ENCODE data around the gene NALCN. TPM values are rescaled to one million over a fixed set of nuclear protein-coding genes. Genes with fewer than 3 reads are reported as not detected.

Gene NALCN
- total and polyA plus RNA-seq, 2 donors (not counting 1 experiment from before 2014, with no cell fraction given): not detected

DNA sequence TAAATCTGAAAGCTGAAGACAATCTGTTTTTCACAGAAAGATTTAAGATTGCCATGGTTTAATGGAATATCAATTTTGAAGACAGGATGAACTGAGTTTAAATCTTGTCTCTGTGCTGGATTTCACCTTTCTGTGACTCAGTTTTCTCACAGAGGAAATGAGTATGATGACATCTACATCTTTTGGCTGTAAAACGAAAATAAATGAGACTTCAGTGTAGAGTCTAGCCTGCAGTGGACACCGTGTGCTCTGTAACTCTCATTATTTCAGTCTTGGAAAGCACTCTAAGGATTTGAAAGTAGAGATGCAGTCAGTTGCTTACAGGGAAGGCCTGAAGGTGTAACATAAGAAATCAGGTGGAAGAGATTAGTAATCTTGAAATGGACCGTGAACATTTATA lies 150.4 kb downstream of the NALCN start:
- intact Hi-C loops (cut with micrococcal nuclease): no loop called here
- no peak overlapping the region for H2AFZ ChIP-seq (ENCODE audit: insufficient read depth, low read depth, low read length, poor library complexity, severe bottlenecking)
- H3K4me3 Mint-ChIP-seq: no peak overlapping the region
- no peak overlapping the region for H3K4me2 ChIP-seq (replicated peaks; ENCODE audit: low read depth, low read length, poor library complexity, severe bottlenecking)
- no peak overlapping the region for H3K9ac ChIP-seq (ENCODE audit: low read length)
- TF ChIP-seq EZH2 (IDR thresholded peaks at IDR 0.05; ENCODE audit: borderline replicate concordance, insufficient read depth, low read depth, low read length, poor library complexity, severe bottlenecking): no peak
- TF ChIP-seq, protein P1, sequence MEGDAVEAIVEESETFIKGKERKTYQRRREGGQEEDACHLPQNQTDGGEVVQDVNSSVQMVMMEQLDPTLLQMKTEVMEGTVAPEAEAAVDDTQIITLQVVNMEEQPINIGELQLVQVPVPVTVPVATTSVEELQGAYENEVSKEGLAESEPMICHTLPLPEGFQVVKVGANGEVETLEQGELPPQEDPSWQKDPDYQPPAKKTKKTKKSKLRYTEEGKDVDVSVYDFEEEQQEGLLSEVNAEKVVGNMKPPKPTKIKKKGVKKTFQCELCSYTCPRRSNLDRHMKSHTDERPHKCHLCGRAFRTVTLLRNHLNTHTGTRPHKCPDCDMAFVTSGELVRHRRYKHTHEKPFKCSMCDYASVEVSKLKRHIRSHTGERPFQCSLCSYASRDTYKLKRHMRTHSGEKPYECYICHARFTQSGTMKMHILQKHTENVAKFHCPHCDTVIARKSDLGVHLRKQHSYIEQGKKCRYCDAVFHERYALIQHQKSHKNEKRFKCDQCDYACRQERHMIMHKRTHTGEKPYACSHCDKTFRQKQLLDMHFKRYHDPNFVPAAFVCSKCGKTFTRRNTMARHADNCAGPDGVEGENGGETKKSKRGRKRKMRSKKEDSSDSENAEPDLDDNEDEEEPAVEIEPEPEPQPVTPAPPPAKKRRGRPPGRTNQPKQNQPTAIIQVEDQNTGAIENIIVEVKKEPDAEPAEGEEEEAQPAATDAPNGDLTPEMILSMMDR (IDR thresholded peaks at IDR 0.05): no peak
- CTCF ChIA-PET: no interaction called here
- no peaks in the 10 kb centered on the region for H4K20me1 ChIP-seq (ENCODE audit: control insufficient read depth, insufficient read depth, low read length, poor library complexity, severe bottlenecking)
- no peaks in the 10 kb centered on the region for H3K9me3 Mint-ChIP-seq (ENCODE audit: insufficient read depth)
- H3K4me1 Mint-ChIP-seq: no peaks in the 10 kb centered on the region
- H3K27me3 ChIP-seq (replicated peaks in 1 of 4; ENCODE audit: control extremely low read depth in 1 of 4, control insufficient read depth in 3 of 4, insufficient read depth in 4 of 4, low read length in 3 of 4): no peaks in the 10 kb centered on the region
- H3K9me3 ChIP-seq (ENCODE audit: control extremely low read depth in 1 of 3, control insufficient read depth in 2 of 3, insufficient read depth in 1 of 3, low read length in 2 of 3): no peaks in the 10 kb centered on the region
- POLR2A ChIA-PET: no interaction called here
- no peaks in the 10 kb centered on the region for H3K79me2 ChIP-seq (ENCODE audit: control insufficient read depth, insufficient read depth, low read length)
- H3K27me3 Mint-ChIP-seq: no peaks in the 10 kb centered on the region
- DNase-seq (no peak), ATAC-seq (ENCODE audit: low read depth) (no peak)
- no peaks in the 10 kb centered on the region for H3K4me1 ChIP-seq (ENCODE audit: control insufficient read depth in 2 of 2, insufficient read depth in 2 of 2, low read length in 2 of 2)
- 71% methylated on average over 2 of the region's 3 CpGs for WGBS (ENCODE audit: insufficient coverage)
- no peak overlapping the region for H3K4me3 ChIP-seq (ENCODE audit: control extremely low read depth in 1 of 5, extremely low read depth in 1 of 5, insufficient read depth in 1 of 5, low read depth in 2 of 5, low read length in 4 of 5)
- no peak overlapping the region for H3K27ac ChIP-seq (ENCODE audit: low read length in 2 of 2)
- H3K27ac Mint-ChIP-seq: no peak overlapping the region
- H3K36me3 ChIP-seq (replicated peaks in 1 of 2; ENCODE audit: control extremely low read depth in 1 of 2, control insufficient read depth in 1 of 2, extremely low read depth in 1 of 2, insufficient read depth in 2 of 2, low read length in 1 of 2): no peaks in the 10 kb centered on the region

DNA sequence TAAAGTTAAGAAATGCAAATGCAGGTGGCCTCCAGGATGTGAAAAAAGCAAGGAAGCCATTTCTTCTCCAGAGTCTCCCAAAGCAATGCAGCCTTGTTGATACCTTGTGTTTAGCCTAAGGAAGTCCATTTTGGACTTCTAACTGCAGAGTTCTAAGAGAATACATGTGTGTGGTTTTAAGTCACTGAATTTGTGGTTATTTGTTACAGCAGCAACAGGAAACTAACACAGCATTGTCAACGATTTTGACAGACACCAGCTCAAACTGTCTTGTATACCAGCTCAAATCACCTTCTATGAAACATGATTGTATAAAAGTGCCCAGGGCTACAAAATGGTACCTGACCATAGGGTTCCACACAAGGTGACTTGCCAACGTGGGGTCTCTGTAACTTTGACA lies 151.4 kb downstream of the NALCN start:
- Mint-ChIP-seq H3K27ac (no peak overlapping the region), H3K9me3 (ENCODE audit: insufficient read depth) (no peaks in the 10 kb centered on the region), H3K4me1 (no peaks in the 10 kb centered on the region), H3K4me3 (no peak overlapping the region), H3K27me3 (no peaks in the 10 kb centered on the region)
- Histone ChIP-seq H3K27ac (ENCODE audit: low read length in 2 of 2) (no peak overlapping the region), H3K9ac (ENCODE audit: low read length) (no peak overlapping the region), H3K4me3 (ENCODE audit: control extremely low read depth in 1 of 5, extremely low read depth in 1 of 5, insufficient read depth in 1 of 5, low read depth in 2 of 5, low read length in 4 of 5) (no peak overlapping the region), H3K79me2 (ENCODE audit: control insufficient read depth, insufficient read depth, low read length) (no peaks in the 10 kb centered on the region), H3K27me3 (replicated peaks in 1 of 4; ENCODE audit: control extremely low read depth in 1 of 4, control insufficient read depth in 3 of 4, insufficient read depth in 4 of 4, low read length in 3 of 4) (no peaks in the 10 kb centered on the region), H3K4me2 (replicated peaks; ENCODE audit: low read depth, low read length, poor library complexity, severe bottlenecking) (no peak overlapping the region), H2AFZ (ENCODE audit: insufficient read depth, low read depth, low read length, poor library complexity, severe bottlenecking) (no peak overlapping the region), H3K36me3 (replicated peaks in 1 of 2; ENCODE audit: control extremely low read depth in 1 of 2, control insufficient read depth in 1 of 2, extremely low read depth in 1 of 2, insufficient read depth in 2 of 2, low read length in 1 of 2) (no peaks in the 10 kb centered on the region), H4K20me1 (ENCODE audit: control insufficient read depth, insufficient read depth, low read length, poor library complexity, severe bottlenecking) (no peaks in the 10 kb centered on the region), H3K9me3 (ENCODE audit: control extremely low read depth in 1 of 3, control insufficient read depth in 2 of 3, insufficient read depth in 1 of 3, low read length in 2 of 3) (no peaks in the 10 kb centered on the region), H3K4me1 (ENCODE audit: control insufficient read depth in 2 of 2, insufficient read depth in 2 of 2, low read length in 2 of 2) (no peaks in the 10 kb centered on the region)
- CTCF ChIA-PET: no interaction called here
- no peak for DNase-seq
- intact Hi-C loops (cut with micrococcal nuclease): no loop called here
- 40% methylated on average over 1 of the region's 2 CpGs for WGBS (ENCODE audit: insufficient coverage)
- TF ChIP-seq, protein P1 (IDR thresholded peaks at IDR 0.05): no peak
- no peak for TF ChIP-seq EZH2 (IDR thresholded peaks at IDR 0.05; ENCODE audit: borderline replicate concordance, insufficient read depth, low read depth, low read length, poor library complexity, severe bottlenecking)
- ATAC-seq (ENCODE audit: low read depth): no peak
- POLR2A ChIA-PET: no interaction called here

All from B cell (primary cell).